NCI-H1417 (cell line): ENCODE measurements around the gene DLGAP1.

Experiments used
- DNase-seq, 3 experiments: peaks; one replicate each; lab custom pipeline; 2025; lab: John Stamatoyannopoulos, UW

Gene DLGAP1

DNA sequence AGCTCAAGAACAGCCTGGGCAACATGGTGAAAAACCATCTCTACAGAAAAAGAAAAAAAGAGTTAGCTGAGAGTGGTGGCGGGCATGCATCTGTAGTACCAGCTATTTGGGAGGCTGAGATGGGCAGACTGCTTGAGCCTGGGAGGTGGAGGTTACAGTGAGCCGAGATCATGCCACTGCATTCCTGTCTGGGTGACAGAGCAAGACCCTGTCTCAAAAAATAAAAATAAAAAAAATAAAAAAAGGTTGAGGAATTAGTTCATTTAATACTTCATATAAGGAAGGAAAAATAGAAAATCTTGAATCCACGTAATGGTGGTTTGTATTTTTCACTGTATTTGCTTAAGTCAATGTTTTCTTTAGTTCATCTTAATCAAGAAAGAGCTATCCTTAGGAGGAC is 763.4 kb downstream of the DLGAP1 start:
- no peak for DNase-seq

DNA sequence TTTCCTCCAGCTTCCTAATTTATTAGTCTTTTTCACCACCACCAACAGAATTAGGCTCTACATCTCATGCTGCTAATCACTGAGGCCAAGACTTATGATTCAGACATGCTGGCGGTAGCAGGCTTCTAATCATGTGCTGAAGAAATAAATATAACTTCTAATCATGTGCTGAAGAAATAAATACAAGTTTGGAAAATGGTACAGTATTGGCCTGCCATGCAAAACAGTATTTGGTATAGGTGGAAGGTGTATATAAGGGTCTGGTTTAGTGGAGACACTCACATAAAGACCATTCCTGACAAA is 764.4 kb downstream of the DLGAP1 start:
- DNase-seq = no peak

DNA sequence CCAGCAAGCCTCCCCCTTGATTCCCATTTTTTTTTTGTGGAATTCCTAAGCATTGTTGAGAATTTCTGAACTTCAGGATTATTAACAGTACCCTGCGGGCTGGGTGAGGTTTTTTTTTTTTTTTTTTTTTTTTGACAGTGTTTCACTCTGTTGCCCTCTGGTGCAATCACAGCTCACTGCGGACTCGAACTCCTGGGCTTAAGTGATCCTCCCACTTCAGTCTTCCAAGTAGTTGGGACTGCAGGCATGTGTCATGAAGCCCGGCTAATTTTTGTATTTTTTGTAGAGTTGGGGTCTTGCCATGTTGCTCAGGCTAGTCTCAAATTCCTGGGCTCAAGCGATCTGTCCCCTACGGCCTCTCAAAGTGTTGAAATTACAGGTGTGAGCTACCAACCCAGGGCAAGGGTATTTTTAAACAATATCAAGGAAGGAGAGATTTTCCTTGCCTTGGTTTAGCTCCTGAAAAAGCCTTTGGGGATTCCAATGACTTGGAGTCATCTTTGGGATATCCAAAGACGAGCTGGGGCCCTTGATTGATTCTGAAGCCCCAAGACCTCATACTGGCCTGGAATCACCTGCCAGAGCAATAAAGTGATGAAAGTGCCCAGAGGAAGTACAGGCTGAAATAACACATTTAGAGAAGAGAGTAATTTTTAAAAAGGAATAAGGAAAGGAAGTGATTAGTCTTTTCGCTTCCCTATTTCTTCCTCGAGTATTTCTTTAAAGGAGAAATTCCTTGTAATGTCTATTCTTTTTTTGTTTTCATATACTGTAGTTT is 764.9 kb downstream of the DLGAP1 start:
- no peak for DNase-seq

DNA sequence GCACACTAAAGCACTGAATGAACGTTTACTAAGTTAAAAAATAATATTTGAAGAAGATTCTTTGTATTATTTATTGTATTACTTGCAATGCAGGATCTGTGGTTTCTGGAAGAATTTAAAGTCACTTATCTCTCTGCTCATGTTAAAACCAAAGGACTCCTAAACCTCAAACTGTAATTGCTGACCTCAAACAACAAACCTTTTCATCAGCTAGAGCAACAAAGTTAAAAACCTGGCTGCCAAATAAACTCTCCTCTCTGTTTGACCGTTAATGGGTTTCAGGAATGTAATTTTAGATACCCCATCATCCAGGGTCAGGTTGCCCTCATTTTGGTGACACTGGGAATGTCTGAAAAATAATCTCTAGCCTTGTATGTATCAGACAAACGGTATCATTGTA is 766.0 kb downstream of the DLGAP1 start:
- no peak for DNase-seq

DNA sequence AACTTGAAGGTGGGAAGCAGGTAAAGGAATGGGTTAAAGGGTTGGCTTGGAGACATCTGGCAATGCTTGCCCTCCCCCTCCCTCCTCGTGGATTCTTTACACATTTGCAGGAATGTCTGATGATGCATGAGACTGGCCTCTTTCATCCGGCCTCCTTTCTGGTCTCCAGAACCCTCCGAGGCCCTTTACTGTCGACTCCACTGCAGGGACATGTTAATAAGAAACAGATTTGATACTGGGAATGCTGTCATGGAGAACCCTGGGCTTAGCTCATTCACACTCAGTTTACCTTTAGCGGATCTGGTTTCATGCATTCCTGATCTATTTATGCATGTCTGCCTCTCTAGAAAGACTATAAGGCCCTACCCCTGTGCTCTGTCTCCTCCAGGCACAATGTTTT is 766.4 kb downstream of the DLGAP1 start:
- no peak for DNase-seq

DNA sequence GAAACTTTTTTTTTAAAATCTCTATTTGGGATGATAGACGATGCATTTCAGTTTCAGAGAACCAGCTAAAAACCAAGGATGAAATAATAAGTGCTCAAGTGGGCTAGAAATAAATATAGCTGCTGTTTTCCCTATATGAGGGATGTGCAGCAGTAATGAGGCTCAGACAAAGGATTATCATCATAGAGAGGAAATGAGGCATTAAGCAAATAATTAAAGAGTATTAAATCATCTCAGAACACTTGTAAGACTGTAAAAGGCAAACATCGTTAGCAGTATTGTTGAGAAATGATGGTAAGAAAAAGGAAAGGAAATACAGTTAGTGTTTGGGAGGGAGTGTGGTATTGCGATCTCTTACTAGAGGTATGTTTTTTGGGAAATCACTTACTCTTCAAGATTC is 771.6 kb downstream of the DLGAP1 start:
- peak in 2 of 3 experiments; percentile 67 to 76 for DNase-seq

DNA sequence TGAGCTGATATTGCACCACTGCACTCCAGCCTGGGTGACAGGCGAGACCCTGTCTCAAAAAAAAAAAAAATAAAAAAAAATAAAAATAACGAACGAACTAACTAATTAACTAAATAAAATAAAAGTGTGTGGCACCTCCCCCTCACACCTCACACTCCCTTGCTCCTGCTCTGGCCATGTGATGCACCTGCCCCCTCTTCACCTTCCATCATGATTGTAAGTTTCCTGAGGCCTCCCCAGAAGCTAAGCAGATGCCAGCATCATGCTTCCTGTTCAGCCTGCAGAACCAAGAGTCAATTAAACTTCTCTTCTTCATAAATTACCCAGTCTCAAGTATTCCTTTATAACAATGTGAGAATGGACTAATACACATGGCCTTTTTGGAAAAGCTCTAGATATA is 773.0 kb downstream of the DLGAP1 start:
- DNase-seq = no peak

DNA sequence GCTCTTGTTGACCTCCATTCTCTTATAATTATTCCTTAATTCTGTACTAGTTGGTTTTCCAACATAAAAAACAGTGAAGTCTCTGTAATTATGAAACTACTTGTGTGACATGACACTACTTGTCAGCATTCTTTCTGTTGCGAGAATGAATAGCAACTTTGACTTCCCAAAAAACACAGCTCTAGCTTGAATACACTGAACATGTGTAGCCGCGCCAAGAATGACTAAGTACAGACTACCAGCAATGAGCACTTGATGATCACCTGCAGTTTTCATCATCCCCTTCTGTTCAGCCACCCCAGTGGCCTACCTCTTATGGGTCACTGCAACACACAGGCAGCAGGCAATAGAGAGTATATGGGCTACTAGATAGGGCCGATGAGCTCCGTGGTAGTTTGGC is 775.9 kb downstream of the DLGAP1 start:
- DNase-seq = no peak

DNA sequence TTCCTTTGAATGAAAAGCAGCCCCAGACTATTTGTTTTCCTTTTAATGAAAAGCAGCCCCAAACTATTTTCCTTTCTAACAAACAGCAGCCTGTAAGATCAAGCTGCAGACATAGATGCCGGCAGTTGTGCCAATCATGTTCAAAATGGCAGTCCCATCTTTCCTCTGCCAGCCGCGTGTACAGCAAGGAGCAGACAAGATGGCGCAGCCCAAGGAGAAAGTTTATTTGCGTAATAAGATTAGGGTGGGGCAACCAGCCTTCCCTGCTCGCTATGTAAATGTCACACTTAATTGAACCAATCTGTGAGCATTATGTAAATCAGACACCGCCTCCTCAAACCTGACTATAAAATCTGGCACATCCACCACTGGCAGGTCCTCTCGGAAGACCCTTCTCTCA is 779.1 kb downstream of the DLGAP1 start:
- DNase-seq = no peak

DNA sequence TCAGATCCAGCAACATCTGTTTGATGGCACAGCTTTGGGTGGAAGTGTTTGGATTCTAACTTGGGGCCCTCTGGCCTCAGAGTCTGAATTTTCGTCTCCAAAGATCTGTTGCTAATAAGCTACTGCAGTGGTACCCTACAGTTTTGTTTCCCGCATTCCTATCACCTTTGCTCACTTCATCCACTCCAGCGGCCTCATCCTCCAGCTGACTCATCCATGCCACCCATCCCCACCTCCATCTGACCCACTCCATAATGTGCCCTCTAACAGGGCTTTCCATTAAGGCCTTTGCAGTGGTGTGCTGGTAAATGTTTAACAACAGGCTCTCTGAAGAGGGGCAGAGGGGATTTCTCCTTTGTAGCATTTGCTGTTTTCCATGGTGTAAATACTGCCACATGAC is 779.7 kb downstream of the DLGAP1 start:
- DNase-seq = no peak

DNA sequence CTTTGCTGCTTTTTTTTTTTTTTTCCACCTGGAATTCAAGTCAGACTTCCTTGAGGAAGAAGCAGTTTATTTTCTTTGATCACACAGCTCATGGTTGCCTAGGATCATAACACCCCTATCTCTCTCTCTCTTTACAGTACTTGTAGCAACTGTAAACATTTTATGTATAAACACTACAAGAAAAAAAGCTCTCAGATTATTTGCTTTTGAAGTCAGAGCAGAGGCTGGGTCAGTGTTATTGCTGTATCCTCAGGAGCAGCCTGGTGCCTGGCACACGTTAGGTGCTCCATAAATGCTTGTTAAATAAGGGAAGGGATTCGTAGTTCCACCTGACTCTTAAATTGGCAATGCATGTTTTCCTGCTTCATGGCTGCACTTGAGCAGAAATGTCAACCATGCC is 783.9 kb downstream of the DLGAP1 start:
- DNase-seq = peak in 2 of 3 experiments; percentile 28 to 63

DNA sequence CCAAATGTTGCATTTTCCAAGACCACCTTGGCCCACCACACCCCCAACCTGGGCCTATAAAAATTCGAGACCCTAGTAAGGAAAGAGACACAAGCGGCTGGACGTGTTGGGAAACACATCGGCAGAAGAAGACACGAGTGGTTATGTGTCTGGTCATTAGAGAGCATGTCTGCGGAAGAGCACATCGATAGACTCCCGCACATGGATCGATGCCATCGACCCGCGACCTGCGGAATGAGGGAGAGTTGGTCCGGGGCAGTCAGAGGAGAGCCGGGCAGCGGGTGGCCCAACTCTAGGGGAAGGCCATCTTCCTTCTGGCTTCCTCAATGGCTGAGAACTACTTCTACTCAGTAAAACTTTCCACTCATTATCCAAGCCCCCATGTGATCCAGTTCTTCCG is 785.7 kb downstream of the DLGAP1 start:
- no peak for DNase-seq

DNA sequence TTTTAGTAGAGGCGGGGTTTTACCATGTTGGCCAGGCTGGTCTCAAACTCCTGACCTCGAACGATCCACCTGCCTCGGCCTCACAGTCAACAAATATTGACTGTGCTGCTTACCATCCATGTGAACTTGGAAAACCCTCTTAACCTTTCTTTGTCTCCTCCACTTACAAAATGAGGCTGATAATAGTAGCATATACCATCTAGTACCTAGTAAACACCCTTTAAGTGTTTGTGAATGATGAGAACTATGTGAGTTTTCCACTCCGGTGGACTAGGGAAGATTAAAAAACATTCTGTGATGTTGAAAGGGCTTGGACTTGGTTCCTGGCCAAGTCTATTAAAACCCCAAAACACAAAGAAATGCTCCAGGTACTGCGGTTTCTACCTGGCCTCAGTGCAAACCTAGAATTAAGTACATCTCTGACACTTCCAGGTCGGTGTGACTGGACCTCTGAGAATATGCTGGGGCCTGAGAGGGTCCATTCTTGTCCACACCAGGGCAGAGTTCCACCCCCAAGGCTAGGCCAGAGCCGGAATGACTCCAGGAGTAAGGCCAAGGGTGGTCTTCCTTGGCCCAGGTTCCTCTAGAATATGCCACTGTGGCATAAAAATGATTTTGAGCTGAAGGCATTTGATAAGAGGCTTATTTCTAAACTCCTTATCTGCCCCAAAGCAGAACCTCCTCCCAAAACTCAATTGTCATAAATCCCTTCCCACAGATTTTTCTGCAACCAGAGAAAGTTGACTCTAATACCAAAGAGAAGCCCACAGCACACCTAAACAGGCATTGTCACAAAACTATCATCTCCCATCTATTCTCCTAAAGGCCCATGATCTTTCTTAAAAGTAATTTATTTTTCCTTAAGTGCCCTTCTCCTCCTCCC is 787.6 kb downstream of the DLGAP1 start:
- peak in 2 of 3 experiments; percentile 17 to 71 for DNase-seq

DNA sequence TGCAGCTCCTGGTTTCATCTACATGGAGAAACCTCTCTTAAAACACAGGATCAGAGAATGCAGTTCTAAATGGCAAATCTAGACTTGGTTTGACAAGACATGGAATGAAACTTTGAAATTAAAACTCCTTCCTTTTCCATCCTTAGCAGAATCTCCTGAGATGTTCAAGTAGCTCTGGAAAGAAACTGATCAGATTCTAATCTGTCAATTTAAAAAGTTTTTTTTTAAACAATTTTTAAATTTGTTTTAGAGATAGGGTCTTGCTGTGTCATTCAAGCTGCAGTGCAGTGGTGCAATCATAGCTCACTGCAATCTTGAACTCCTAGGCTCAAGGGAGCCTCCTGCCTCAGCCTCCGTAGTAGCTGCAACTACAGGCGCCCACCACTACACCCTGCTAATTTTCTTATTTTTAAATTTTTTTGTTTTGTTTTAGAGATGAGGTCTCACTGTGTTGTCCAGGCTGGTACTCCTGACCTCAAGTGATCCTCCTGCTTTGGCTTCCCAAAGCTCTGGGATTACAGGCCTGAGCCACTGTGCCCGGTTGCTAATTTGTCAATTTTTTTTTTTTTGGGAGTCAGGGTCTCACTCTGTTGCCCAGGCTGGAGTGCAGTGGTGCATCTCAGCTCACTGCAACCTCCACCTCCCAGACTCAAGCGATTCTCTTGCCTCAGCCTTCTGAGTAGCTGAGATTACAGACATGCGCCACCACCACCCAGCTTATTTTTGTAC is 788.4 kb downstream of the DLGAP1 start:
- no peak for DNase-seq

DNA sequence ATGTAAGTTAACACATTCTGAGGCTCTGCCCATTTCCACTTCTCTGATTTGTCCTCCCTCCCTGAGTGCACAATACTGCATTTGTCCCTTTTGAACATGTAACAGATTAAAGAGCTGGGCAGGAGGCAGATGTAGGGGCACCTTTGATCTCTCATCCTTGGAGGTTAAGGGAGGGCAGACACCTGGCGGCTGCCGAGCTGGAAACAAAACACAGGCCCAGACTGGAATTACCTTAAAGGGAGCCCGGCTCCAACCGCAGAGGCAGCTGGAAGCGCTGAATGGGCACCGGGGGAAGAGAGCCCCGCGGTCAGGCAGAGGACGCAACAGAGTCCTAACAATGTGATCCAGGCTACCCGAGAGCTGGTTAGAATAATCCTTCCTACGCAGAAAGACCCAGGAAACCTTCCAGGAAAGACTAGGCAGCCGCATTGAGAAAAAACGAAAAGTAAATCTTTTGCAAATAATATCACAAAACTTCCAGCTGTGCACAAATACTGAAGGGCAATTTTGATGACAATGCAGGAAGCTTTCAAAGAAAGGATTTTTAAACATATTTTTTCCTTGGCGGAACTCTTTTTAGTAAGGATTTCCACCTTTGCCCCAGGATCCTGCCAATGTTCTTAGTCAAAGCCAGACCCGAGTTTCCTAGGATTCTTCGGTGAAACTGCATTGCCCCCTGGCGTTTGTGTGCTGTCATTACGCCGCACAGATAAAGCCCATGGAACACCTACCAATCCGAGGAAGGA is 789.2 kb downstream of the DLGAP1 start:
- DNase-seq = peak; percentile 80 to 95 (median 94)

DNA sequence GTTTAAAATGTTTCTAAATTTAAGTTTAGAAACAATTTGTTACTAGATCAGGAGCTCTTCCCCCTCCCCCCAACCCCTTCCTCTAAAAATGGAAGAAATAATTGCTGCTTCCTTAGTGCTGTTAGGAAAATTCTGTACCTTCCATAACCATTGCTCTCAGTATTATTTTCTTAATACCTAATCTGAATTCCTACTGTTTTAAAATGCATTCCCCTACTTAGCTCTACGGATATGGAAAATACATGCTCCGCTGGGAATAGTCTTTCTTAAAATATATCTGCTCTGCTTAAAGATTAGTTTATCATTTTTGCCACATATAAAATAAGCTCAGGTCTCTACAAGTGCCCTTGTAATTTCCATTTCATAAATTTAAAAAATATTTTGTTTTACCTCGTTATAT is 789.9 kb downstream of the DLGAP1 start:
- DNase-seq = no peak

DNA sequence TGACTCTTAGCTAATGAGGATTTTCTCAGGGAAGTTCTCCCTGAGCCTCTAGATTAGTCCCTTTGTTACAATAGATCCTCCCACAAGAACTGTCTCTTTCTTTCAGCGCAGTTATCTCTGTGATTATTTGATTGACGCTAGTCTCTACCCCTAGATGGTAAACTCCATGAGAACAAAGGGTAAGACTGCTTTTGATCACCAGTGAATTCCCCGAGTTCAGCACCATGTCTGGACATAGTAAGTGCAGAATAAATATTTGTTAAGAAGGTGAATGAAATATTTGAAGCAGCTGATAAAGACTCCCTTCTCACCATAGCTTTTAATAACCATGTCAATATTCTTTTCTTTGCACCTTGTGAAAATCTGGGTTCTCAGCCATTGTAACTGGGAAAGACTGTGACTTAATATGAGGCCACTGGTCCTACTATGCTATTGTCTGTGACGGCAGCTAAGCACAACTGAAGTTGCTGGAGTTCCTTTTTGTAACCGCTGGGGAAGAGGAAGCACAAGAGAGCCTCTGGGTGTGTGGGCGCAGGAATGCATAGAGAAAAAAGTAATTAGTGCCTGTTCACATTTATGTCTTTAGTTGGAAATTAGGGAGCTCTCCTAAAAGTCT is 790.4 kb downstream of the DLGAP1 start:
- DNase-seq = no peak

DNA sequence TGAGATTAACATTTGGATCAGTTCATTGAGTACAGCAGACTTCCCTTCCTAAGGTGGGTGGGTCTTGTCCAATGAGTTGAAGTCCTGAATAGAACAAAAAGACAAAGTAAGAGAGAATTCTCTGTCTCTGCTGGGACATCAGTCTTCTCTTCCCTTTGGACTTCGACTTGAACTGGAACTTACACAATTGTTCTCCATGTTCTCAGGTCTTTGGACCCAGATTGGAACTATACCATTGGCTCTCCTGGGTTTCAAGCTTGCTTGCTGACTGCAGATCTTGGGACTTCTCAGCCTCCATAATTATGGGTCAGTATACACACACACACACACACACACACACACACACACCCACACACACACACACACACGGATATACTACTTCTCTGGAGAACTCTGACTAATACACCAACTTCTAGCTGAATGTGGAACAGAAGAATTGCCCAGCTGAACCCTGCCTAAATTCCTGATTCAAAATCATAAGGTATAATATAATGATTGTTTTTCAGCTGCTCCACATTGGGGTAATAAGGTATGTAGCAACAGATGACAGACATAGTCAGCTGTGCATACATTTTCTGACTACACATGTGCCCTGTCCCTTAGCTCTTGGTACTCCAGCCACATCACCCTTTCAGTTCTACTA is 791.1 kb downstream of the DLGAP1 start:
- no peak for DNase-seq

DNA sequence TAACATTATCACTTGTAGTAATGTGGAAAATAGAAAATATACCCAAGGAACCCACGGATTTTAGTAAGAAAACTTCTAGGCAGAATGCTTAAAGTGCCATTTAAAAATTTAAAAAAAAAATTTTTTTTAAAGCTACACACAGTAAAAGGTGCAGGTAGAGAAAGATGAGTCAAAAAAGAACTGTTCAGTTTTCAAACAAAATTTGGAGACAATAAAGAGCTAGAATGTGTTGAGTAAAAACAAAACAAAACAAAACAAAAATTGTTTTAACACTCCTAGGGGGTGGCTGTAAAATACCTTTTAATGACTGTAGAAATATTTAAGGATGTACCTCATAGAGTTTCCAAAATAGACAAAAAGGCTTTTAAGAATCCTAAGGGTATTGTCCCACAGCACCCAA is 793.1 kb downstream of the DLGAP1 start:
- DNase-seq = no peak

DNA sequence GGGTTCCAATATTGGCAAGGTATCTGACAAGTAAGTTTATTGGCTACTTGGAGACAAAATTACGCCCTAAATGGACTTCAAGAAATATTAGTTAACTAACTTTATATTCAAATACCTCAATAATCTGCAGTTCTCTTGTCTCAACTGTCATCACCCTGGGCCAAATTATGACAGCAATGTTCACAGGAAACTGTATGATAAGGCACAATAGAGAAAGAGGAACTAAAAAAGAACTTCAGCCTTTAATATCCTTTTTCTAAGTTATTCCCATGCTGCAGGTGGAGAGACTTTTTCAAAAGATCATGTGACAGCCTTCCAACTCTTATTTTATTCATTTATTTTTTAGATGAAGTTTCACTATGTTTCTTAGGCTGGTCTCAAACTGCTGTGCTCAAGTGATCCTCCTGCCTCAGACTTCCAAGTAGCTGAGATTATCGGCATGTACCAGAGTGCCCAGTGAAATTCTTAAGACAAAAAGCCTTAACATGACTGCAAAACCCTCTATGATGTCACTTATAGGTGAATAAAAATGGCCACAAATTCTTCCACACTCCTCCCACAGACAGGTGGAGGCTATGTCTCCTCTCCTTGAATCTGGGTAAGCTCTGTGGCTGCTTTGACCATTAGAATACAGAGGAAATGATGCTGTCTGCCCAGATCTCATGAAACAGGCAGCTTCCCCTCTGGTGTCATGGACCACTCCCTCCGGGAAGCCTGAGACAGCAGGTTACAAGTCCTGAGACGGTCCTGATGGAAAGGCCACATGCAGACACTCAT is 794.2 kb downstream of the DLGAP1 start:
- DNase-seq = no peak
